ENCODE measurements around the gene RGS17.

Gene RGS17

GRCh38 chr6:153081914-153082313 is 49.2 kb downstream of the RGS17 start:
- H3K4me3 ChIP-seq (ENCODE audit: low read depth, low read length), result no peak overlapping the region
- H2AK5ac ChIP-seq (ENCODE audit: low read length), result no peak overlapping the region
- H4K8ac ChIP-seq (ENCODE audit: low read depth, low read length), result no peak overlapping the region
- H4K12ac ChIP-seq (ENCODE audit: low read depth, low read length), result no peak overlapping the region
- no peak overlapping the region for H2BK12ac ChIP-seq (ENCODE audit: low read length)
- H3K9me3 ChIP-seq (ENCODE audit: insufficient read depth, low read depth, low read length), result no peaks in the 10 kb centered on the region
- no peak overlapping the region for H3K27ac ChIP-seq (ENCODE audit: low read depth, low read length)
- H3K36me3 ChIP-seq (ENCODE audit: control insufficient read depth in 1 of 2, insufficient read depth in 2 of 2, low read length in 2 of 2), result no peaks in the 10 kb centered on the region
- no CpG with 5 or more reads among the region's 2 CpGs for WGBS (ENCODE audit: extremely low coverage, insufficient coverage, insufficient read length)
- no peaks in the 10 kb centered on the region for H3K79me2 ChIP-seq (ENCODE audit: control insufficient read depth, insufficient read depth, low read length, poor library complexity)
- no peak overlapping the region for H3K14ac ChIP-seq (ENCODE audit: low read length)
- no peak overlapping the region for H2AFZ ChIP-seq (ENCODE audit: insufficient read depth, low read length, poor library complexity)
- no peak overlapping the region for H3K4me2 ChIP-seq (ENCODE audit: low read length)
- H3K27me3 ChIP-seq (ENCODE audit: insufficient read depth, low read length), result no peaks in the 10 kb centered on the region
- no peak for DNase-seq
- H2BK5ac ChIP-seq (ENCODE audit: low read depth, low read length, poor library complexity), result no peak overlapping the region
- no peak overlapping the region for H4K91ac ChIP-seq (ENCODE audit: low read depth, low read length)
- no peaks in the 10 kb centered on the region for H3K79me1 ChIP-seq (ENCODE audit: low read length)
- no peak overlapping the region for H3K4ac ChIP-seq (ENCODE audit: low read depth, low read length)
- H3K9ac ChIP-seq (ENCODE audit: low read length), result no peak overlapping the region
- H2BK120ac ChIP-seq (ENCODE audit: insufficient read depth, low read length, poor library complexity), result no peak overlapping the region
- no peak overlapping the region for H3K18ac ChIP-seq (ENCODE audit: low read length)
- H3K4me1 ChIP-seq (ENCODE audit: control insufficient read depth in 1 of 2, insufficient read depth in 2 of 2, low read length in 2 of 2), result no peaks in the 10 kb centered on the region
- no peak overlapping the region for H3K23ac ChIP-seq (ENCODE audit: low read length)

- no peak overlapping the region for H3K4me2 ChIP-seq (ENCODE audit: low read length)
- H3K27ac ChIP-seq (ENCODE audit: low read depth, low read length), result no peak overlapping the region
- no peak overlapping the region for H4K91ac ChIP-seq (ENCODE audit: low read depth, low read length)
- H3K18ac ChIP-seq (ENCODE audit: low read length), result no peak overlapping the region
- H2BK12ac ChIP-seq (ENCODE audit: low read length), result no peak overlapping the region
- H3K27me3 ChIP-seq (ENCODE audit: insufficient read depth, low read length), result no peaks in the 10 kb centered on the region
- no peak for DNase-seq
- H3K79me2 ChIP-seq (ENCODE audit: control insufficient read depth, insufficient read depth, low read length, poor library complexity), result no peaks in the 10 kb centered on the region
- H3K14ac ChIP-seq (ENCODE audit: low read length), result no peak overlapping the region
- H2AFZ ChIP-seq (ENCODE audit: insufficient read depth, low read length, poor library complexity), result no peak overlapping the region
- H3K36me3 ChIP-seq (ENCODE audit: control insufficient read depth in 1 of 2, insufficient read depth in 2 of 2, low read length in 2 of 2), result no peaks in the 10 kb centered on the region
- H2AK5ac ChIP-seq (ENCODE audit: low read length), result no peak overlapping the region
- no peak overlapping the region for H2BK5ac ChIP-seq (ENCODE audit: low read depth, low read length, poor library complexity)
- no peak overlapping the region for H3K4me3 ChIP-seq (ENCODE audit: low read depth, low read length)
- no peak overlapping the region for H3K23ac ChIP-seq (ENCODE audit: low read length)
- H3K4ac ChIP-seq (ENCODE audit: low read depth, low read length), result no peak overlapping the region
- no peaks in the 10 kb centered on the region for H3K9me3 ChIP-seq (ENCODE audit: insufficient read depth, low read depth, low read length)
- H4K8ac ChIP-seq (ENCODE audit: low read depth, low read length), result no peak overlapping the region
- no peaks in the 10 kb centered on the region for H3K4me1 ChIP-seq (ENCODE audit: control insufficient read depth in 1 of 2, insufficient read depth in 2 of 2, low read length in 2 of 2)
- WGBS (ENCODE audit: extremely low coverage, insufficient coverage, insufficient read length), result no CpG with 5 or more reads among the region's 5 CpGs
- H2BK120ac ChIP-seq (ENCODE audit: insufficient read depth, low read length, poor library complexity), result no peak overlapping the region
- H3K9ac ChIP-seq (ENCODE audit: low read length), result no peak overlapping the region
- H3K79me1 ChIP-seq (ENCODE audit: low read length), result no peaks in the 10 kb centered on the region
- no peak overlapping the region for H4K12ac ChIP-seq (ENCODE audit: low read depth, low read length)
Observed at GRCh38 chr6:153076431-153076830, 54.7 kb downstream of the RGS17 start.

- Histone ChIP-seq H2AK5ac (ENCODE audit: low read length) (no peak overlapping the region), H3K9ac (ENCODE audit: low read length) (no peak overlapping the region), H3K4me3 (ENCODE audit: low read depth, low read length) (no peak overlapping the region), H3K18ac (ENCODE audit: low read length) (no peak overlapping the region), H3K4me2 (ENCODE audit: low read length) (no peak overlapping the region), H3K79me1 (ENCODE audit: low read length) (no peaks in the 10 kb centered on the region), H3K4ac (ENCODE audit: low read depth, low read length) (no peak overlapping the region), H3K79me2 (ENCODE audit: control insufficient read depth, insufficient read depth, low read length, poor library complexity) (no peaks in the 10 kb centered on the region), H3K4me1 (ENCODE audit: control insufficient read depth in 1 of 2, insufficient read depth in 2 of 2, low read length in 2 of 2) (no peaks in the 10 kb centered on the region), H2AFZ (ENCODE audit: insufficient read depth, low read length, poor library complexity) (no peak overlapping the region), H3K27ac (ENCODE audit: low read depth, low read length) (no peak overlapping the region), H3K9me3 (ENCODE audit: insufficient read depth, low read depth, low read length) (no peaks in the 10 kb centered on the region), H4K91ac (ENCODE audit: low read depth, low read length) (no peak overlapping the region), H4K12ac (ENCODE audit: low read depth, low read length) (no peak overlapping the region), H2BK120ac (ENCODE audit: insufficient read depth, low read length, poor library complexity) (no peak overlapping the region), H3K14ac (ENCODE audit: low read length) (no peak overlapping the region), H3K36me3 (ENCODE audit: control insufficient read depth in 1 of 2, insufficient read depth in 2 of 2, low read length in 2 of 2) (no peaks in the 10 kb centered on the region), H3K23ac (ENCODE audit: low read length) (no peak overlapping the region), H2BK12ac (ENCODE audit: low read length) (no peak overlapping the region), H4K8ac (ENCODE audit: low read depth, low read length) (no peak overlapping the region), H2BK5ac (ENCODE audit: low read depth, low read length, poor library complexity) (no peak overlapping the region), H3K27me3 (ENCODE audit: insufficient read depth, low read length) (no peaks in the 10 kb centered on the region)
- no CpG with 5 or more reads among the region's 3 CpGs for WGBS (ENCODE audit: extremely low coverage, insufficient coverage, insufficient read length)
- no peak for DNase-seq
Observed at GRCh38 chr6:153074761-153075160, 56.3 kb downstream of the RGS17 start.

- H4K91ac ChIP-seq (ENCODE audit: low read depth, low read length), result no peak overlapping the region
- H2AK5ac ChIP-seq (ENCODE audit: low read length), result no peak overlapping the region
- no peak overlapping the region for H2BK5ac ChIP-seq (ENCODE audit: low read depth, low read length, poor library complexity)
- no peak overlapping the region for H3K9ac ChIP-seq (ENCODE audit: low read length)
- H3K23ac ChIP-seq (ENCODE audit: low read length), result no peak overlapping the region
- H3K79me1 ChIP-seq (ENCODE audit: low read length), result no peaks in the 10 kb centered on the region
- H3K79me2 ChIP-seq (ENCODE audit: control insufficient read depth, insufficient read depth, low read length, poor library complexity), result no peaks in the 10 kb centered on the region
- no peak overlapping the region for H4K8ac ChIP-seq (ENCODE audit: low read depth, low read length)
- H3K4me1 ChIP-seq (ENCODE audit: control insufficient read depth in 1 of 2, insufficient read depth in 2 of 2, low read length in 2 of 2), result no peaks in the 10 kb centered on the region
- H3K4ac ChIP-seq (ENCODE audit: low read depth, low read length), result no peak overlapping the region
- no peak overlapping the region for H4K12ac ChIP-seq (ENCODE audit: low read depth, low read length)
- no CpG with 5 or more reads among the region's 4 CpGs for WGBS (ENCODE audit: extremely low coverage, insufficient coverage, insufficient read length)
- H3K27me3 ChIP-seq (ENCODE audit: insufficient read depth, low read length), result no peaks in the 10 kb centered on the region
- H3K27ac ChIP-seq (ENCODE audit: low read depth, low read length), result no peak overlapping the region
- no peak for DNase-seq
- no peaks in the 10 kb centered on the region for H3K36me3 ChIP-seq (ENCODE audit: control insufficient read depth in 1 of 2, insufficient read depth in 2 of 2, low read length in 2 of 2)
- H3K4me2 ChIP-seq (ENCODE audit: low read length), result no peak overlapping the region
- H3K14ac ChIP-seq (ENCODE audit: low read length), result no peak overlapping the region
- H2BK120ac ChIP-seq (ENCODE audit: insufficient read depth, low read length, poor library complexity), result no peak overlapping the region
- no peak overlapping the region for H2AFZ ChIP-seq (ENCODE audit: insufficient read depth, low read length, poor library complexity)
- no peak overlapping the region for H3K4me3 ChIP-seq (ENCODE audit: low read depth, low read length)
- H2BK12ac ChIP-seq (ENCODE audit: low read length), result no peak overlapping the region
- no peaks in the 10 kb centered on the region for H3K9me3 ChIP-seq (ENCODE audit: insufficient read depth, low read depth, low read length)
- H3K18ac ChIP-seq (ENCODE audit: low read length), result no peak overlapping the region
Observed at GRCh38 chr6:153073841-153074240, 57.2 kb downstream of the RGS17 start.
